ENCODE data around the gene SETD2.

The SETD2 gene

DNA sequence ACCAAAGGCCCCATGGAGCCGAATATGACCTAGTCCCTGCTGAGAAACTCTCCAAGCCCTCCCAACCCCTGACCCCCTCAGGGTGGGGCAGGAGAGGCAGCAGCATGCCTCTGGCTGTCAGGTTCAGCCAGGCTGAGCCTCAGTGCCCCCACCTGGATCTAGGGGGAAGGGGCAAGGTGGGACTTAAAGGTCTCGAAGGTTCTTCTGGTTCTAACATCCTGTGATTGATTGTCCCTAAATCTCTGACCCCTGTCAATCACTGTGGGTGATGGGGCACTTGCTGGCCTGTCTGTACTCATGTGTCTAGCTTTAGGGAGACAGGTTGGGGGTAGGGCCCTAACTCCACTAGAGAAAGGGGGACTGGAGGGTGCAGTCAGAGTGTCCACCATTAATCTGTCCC is 170.6 kb downstream of the SETD2 start:
- DNase-seq = no peak
- no peak for TF ChIP-seq POLR2A (IDR thresholded peaks at IDR 0.05; ENCODE audit: low read length)

DNA sequence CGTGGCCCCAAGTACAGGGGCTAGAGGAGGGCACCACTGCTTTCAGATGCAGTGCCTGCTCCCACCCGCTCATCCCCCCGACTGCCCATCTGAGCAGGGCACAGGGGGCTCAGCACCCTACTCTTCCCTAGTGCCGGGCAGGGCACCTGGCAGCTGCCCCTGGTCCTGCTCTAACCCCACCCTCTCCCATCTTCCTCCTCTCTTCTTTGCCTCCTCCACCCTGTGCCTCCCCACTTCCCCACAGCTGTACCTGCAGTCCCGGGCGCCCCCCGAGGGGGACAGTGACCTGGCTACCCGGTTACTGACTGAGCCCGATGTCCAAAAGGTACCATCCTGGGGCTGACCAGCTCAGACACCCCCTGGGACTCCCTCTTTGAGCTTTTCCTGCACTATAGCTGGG is 171.7 kb downstream of the SETD2 start:
- no peak for TF ChIP-seq GATA1 (IDR thresholded peaks at IDR 0.05; ENCODE audit: low read depth, low read length)
- no peak for TF ChIP-seq POLR2A (IDR thresholded peaks at IDR 0.05; ENCODE audit: low read length)

DNA sequence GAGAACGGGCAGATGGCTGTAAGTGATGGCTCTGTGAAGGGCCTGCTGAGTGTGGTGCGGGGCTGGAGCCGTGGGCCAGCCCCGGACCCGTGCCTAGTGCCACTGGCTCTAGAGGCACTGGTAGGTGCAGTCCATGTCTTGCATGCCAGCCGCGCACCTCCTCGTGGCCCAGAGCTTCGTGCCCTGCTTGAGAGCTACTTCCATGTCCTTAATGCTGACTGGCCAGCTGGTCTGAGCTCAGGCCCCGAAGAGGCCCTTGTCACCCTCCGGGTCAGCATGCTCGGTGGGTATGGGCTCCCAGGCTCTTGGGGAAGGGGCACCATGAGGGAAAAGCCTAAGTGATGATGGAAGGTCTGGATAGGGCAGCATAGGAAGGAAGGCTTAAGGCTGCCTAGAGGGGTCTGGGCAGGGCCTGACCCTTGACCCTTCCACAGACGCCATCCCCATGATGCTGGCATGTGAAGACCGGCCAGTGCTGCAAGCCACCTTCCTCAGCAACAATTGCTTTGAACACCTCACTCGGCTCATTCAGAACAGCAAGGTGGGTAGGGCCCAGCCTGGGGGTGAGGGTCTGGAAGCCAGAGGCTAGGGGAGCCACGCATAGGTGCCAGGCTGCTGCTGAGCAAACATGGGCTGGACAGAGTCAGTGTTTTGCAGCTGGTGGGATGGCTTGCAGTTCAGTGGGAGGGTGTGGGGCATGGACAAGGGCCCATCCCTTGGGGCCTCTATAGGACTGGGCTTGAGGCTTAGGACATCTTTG is 172.3 kb downstream of the SETD2 start:
- DNase-seq = no peak
- TF ChIP-seq GATA1 (IDR thresholded peaks at IDR 0.05; ENCODE audit: low read depth, low read length) (no peak), POLR2A (IDR thresholded peaks at IDR 0.05; ENCODE audit: low read length) (no peak)

More for the DNA sequence above, 171.7 kb downstream of the SETD2 start:
- no peak for DNase-seq

DNA sequence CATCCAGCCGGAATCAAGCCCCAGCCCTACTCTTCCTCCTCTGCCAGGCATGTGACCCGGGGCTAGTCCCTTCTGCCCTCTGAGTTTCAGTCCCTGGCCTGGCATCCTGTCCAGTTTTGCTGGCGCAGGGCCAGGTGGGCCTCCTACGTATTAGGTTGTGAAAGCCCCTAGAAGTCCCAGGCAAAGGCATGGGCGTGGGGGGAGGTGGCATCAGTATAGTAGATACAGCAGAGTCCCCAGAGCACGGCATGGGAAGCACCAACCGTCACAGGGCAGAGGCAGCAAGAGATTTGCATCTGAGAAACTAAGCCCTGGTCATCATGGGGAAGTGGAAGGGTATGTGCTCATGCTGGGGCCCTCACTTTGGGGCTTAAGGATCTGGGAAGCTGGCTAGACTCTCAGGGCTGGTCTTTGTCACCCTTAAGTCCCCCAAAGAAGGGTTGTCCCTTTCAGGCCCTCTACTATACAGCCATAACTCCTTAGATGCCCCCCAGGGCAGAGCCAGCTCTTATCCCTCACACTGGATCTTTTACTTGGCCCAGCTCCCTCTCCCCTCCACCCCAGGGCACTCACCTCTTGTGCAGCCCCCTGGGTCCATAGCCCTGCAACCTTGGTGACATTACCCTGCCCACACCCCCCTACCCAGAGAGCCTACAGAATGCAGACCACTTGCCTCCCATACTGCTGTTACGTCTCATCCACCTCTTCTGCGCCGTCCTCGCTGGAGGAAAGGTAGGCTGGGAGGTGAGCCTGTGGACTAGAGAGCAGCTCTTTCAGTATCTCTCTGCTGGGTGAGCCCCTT is 173.1 kb downstream of the SETD2 start:
- no peak for DNase-seq
- no peak for TF ChIP-seq POLR2A (IDR thresholded peaks at IDR 0.05; ENCODE audit: low read length)
- TF ChIP-seq GATA1 (IDR thresholded peaks at IDR 0.05; ENCODE audit: low read depth, low read length) = no peak

DNA sequence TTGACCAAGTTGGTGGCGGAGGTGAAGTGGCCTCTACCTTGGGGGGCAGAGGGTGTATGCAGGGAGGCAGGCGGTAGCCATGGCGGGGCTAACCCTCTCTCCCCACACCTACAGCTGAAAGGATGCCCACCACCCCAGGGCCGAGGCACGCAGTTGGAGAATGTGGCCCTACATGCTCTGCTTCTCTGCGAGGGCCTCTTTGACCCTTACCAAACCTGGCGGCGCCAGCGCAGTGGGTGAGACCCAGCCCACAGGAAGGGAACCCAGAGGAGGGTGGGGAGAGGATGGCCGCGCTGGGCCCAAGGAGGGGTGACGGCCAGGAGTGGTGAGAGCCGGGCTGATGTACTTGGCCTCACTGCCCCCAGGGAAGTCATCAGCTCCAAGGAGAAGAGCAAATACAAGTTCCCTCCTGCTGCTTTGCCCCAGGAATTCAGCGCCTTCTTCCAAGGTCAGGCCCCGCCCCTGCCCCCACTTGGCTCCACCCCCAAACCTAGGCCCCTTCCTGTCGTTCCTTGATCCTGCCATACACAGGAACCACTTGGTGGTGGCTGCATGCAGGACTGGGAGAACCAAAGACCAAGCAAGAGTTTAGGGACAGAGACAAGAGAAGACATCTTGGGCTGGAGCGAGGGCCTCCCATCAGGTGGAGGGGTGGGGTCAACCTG is 174.6 kb downstream of the SETD2 start:
- no peak for DNase-seq
- TF ChIP-seq GATA1 (IDR thresholded peaks at IDR 0.05; ENCODE audit: low read depth, low read length) = no peak
- no peak for TF ChIP-seq POLR2A (IDR thresholded peaks at IDR 0.05; ENCODE audit: low read length)

DNA sequence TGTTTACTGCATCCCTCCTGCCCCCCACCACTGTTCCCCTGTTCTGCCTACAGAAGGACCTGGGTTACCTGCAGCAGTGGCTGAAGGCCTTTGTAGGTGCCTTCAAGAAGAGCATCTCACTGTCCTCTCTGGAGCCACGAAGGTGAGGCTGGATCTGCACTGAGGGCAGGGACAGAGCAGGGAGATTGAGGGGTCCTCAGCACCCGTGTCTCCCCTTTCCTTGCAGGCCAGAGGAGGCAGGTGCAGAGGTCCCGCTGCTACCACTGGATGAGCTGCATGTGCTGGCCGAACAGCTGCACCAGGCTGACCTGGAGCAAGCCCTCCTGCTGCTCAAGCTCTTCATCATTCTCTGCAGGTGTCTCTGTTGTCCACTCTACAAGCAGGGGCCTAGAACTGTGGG is 175.3 kb downstream of the SETD2 start:
- no peak for TF ChIP-seq POLR2A (IDR thresholded peaks at IDR 0.05; ENCODE audit: low read length)
- no peak for TF ChIP-seq GATA1 (IDR thresholded peaks at IDR 0.05; ENCODE audit: low read depth, low read length)
- no peak for DNase-seq

DNA sequence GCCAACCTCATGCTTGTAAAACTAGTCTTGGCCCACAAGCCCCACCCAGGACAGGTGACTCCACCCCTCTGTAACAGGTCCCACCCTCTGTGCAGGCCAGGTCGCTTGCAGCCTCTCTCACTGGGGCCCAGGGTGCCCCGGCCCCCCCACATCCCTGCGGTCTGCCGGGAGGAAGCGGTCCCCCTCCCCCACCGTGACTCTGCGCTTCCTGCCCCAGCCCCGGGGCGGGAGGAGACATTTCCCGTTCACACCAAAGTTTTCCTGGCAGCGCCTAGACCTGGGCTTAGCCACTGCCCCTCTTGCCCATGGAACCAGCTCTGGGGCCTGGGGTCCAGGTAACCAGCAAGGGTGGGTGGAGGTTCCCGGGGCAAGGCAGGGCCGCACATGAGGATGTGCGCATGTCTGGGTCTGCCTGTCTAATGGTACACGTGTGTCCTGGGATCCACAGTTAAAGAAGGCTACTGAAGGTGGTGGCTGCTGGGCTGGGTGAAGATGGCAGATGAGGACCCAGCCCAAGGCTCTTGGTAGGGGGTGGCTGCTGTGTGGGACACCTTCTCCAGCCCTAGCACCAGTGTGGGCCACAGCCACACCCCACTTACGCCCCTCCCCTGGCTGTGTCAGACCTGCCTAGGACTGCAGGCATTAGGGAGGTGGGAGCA is 176.0 kb downstream of the SETD2 start:
- TF ChIP-seq GATA1 (IDR thresholded peaks at IDR 0.05; ENCODE audit: low read depth, low read length) (no peak), POLR2A (IDR thresholded peaks at IDR 0.05; ENCODE audit: low read length) (peak; percentile 29)
- peak; percentile 73 to 78 for DNase-seq

DNA sequence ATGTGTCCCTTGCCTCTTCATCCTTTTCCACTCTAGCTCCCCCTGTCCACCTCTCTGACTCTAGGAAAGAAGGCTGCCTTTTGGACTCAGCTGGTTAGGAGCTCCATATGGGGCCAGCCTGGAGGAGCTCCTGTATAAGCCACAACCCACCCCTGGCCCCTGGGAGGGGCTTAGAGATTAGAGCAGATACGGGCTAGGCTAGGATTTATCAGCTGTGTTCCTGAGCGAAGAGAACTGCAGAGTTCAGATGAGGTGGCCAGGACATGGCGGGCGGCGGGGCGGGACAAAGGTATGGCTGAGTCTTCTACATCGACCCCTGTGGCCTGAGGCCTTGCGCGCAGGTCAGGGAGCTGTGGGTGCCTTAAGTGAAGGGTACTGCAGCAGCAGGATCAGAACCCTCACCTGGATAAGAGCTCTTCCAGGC is 176.6 kb downstream of the SETD2 start:
- TF ChIP-seq POLR2A (IDR thresholded peaks at IDR 0.05; ENCODE audit: low read length) (no peak), GATA1 (IDR thresholded peaks at IDR 0.05; ENCODE audit: low read depth, low read length) (no peak)
- DNase-seq = peak; percentile 77 to 80

DNA sequence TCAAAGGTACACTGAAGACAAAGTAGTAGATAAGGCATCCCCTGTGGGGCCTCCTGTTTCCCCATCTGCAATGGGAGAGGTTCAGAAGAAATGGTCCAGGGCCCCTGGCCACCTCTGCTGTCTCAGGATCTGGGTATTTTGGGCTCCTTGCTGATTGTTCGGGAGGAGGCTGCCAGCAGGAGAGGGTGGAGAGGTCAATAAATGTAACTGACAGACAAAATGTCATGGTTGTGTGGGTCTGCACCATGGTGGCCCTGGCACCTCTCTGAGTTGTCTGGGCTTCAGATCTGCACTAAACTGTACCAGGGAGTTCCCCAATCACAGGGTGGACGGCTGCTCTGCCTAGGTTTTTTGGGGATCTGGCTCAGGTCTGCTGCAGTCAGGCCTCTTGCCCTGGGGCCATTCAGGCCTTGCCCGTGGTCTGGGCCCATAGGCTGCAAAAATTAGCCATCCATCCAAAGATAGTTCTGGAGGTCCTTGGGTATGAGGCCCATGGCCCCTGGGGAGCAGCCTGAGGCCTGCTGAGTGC is 177.1 kb downstream of the SETD2 start:
- DNase-seq = no peak
- TF ChIP-seq GATA1 (IDR thresholded peaks at IDR 0.05; ENCODE audit: low read depth, low read length) (no peak), POLR2A (IDR thresholded peaks at IDR 0.05; ENCODE audit: low read length) (no peak)

DNA sequence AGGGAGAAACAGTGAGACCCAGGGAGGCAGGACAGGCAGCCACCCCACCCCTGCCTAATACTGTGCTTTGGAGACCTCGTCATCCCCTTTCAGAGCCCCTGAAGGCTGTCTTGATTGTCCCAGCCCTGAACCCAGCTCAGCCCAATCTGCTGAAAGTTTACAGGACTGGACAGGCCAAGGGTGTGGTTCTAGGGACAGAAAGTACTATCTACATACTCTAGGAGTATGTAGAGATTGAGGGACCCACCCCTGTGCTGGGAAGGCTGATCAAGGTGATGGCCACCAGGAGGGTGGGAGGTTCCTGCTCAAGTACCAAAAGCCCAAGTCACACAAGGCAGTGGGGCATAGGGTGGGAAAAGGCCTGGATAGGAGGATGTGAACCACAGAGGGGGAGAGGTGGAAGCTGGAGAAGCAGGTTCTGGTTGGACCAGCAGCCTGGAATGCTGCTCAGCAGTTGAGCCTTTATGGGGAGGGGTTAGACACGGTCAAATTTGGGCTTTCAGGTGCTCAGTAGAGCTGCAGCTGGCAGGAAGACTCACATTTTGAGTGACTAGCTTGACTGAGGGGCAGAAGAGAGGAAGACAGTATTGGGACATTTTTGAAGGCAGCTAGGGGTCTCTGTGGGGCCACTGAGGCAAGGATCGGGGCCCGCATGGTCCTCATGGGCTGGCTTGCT is 177.7 kb downstream of the SETD2 start:
- peak in 1 of 2 experiments; percentile 26 for DNase-seq
- TF ChIP-seq GATA1 (IDR thresholded peaks at IDR 0.05; ENCODE audit: low read depth, low read length) (no peak), POLR2A (IDR thresholded peaks at IDR 0.05; ENCODE audit: low read length) (no peak)

DNA sequence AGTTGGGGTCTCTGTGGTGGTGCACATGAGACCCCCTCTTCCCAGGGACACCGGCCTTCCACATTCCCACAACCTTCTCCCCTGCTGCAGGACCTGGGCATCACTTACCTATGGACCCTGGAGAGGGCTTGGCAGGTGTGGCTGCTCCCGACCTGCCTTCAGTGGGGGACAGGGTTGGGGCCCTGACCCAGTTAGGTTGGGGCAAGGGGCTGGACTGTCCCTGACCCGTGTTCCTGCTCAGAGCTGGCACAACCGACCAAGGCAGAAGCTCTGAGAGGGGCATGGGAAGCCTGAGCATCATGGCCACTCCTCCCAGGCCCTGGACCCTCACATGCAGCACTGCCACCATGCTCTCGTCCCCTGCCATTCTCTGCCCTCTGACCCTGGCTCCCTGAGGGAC is 178.3 kb downstream of the SETD2 start:
- no peak for DNase-seq
- TF ChIP-seq GATA1 (IDR thresholded peaks at IDR 0.05; ENCODE audit: low read depth, low read length) (no peak), POLR2A (IDR thresholded peaks at IDR 0.05; ENCODE audit: low read length) (no peak)

DNA sequence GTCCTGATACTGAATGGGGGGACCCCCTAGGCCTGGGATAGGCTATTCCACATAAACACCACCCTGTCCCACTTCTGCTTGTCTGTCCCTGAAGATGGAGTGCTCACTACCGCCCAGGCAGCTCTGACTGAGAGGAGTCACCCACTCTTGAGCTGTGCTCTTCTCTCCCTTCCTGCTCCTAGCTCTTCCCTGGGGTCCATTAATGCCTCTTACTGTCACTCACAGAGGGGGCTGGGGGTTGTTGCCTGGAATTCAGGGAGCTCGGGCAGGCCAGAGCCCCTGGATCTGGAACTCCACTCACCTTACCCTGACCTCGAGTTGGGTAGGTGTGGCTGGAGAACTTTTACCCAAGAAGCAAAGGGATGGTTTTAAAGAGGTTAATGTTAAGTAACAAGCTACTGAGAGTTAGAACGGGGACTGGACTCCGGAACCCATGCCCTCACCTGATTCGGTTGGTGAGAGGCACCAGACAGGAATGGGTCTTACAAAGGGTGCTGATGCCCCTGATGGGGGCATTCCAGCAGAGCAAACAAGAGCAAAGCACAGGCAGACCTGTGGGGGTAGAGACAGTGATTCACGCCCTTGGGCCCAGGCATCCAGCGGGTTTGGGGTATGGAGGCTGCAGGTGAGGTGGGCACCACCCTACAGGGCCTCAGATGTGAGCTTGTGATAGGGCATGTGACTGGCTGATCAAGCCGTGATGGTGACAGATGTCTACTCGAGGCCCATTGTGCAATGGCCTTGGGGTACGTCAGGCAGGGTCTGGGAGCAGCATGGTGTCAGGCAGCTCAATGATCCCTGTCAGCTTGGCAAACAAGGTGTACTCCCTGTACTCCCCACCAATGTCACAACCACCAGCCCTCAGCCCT is 179.1 kb downstream of the SETD2 start:
- DNase-seq = no peak
- no peak for TF ChIP-seq GATA1 (IDR thresholded peaks at IDR 0.05; ENCODE audit: low read depth, low read length)
- TF ChIP-seq POLR2A (IDR thresholded peaks at IDR 0.05; ENCODE audit: low read length) = no peak
